GM23338 (cell line): ENCODE data around the gene TSPAN33. TPM values are rescaled to one million over a fixed set of nuclear protein-coding genes. Genes with fewer than 3 reads are reported as not detected.

Experiments
- CREB1 ChIP-seq: fragments of 250-450 bp; sonication (Bioruptor Pico); IDR thresholded peaks from 2 replicates; pipeline ENCODE4 v1.5.0; 2020; ENCODE audit warnings: low read depth, mild to moderate bottlenecking, moderate library complexity
- EZH2 ChIP-seq: fragments of 200-600 bp; sonication (generic); IDR thresholded peaks from one replicate; pipeline ENCODE4 v1.8.0; 2017; ENCODE audit warnings: antibody characterized with exemption, mild to moderate bottlenecking, low read depth; ENCODE audit not compliant: unreplicated experiment
- EZH2phosphoT487 ChIP-seq: fragments of 200-600 bp; sonication (generic); IDR thresholded peaks from one replicate; pipeline ENCODE4 v1.8.1; 2018; ENCODE audit warnings: antibody characterized with exemption; ENCODE audit not compliant: unreplicated experiment
- JUNB ChIP-seq: IDR thresholded peaks from one replicate; pipeline ENCODE4 v1.6.1; 2016; ENCODE audit warnings: antibody characterized with exemption; ENCODE audit not compliant: unreplicated experiment
- NANOG ChIP-seq: IDR thresholded peaks from 2 replicates; pipeline ENCODE4 v1.6.1; 2016; ENCODE audit warnings: antibody characterized with exemption, borderline replicate concordance
- POLR2AphosphoS5 ChIP-seq: IDR thresholded peaks from 2 replicates; pipeline ENCODE4 v1.6.1; 2016; ENCODE audit warnings: antibody characterized with exemption, low read depth
- STAT1 ChIP-seq: IDR thresholded peaks from one replicate; pipeline ENCODE4 v1.6.1; 2016; ENCODE audit warnings: antibody characterized with exemption; ENCODE audit not compliant: unreplicated experiment
- ZNF331 ChIP-seq: fragments of 250-450 bp; sonication (Bioruptor Pico); IDR thresholded peaks from 2 replicates; pipeline ENCODE4 v1.5.0; 2020; ENCODE audit warnings: low read depth, mild to moderate bottlenecking, moderate library complexity
- polyA plus RNA-seq: library from polyadenylated mRNA; unstranded; fragments of >200 nt; fragmentation: Nextera tagmentation; extraction: Ambion mirVana; gene quantifications from 2 replicates; pipeline ENCODE4 v1.2.1, GENCODE V29; 2016
- total RNA-seq: library from RNA; depleted of rRNA; stranded (reverse); fragments of >200 nt; shearing (Covaris generic); gene quantifications from 2 replicates; pipeline ENCODE4 v1.2.3, GENCODE V29; 2014
- TF ChIP-seq, protein P1 (sequence below): fragments of 250-450 bp; sonication (Bioruptor Pico); IDR thresholded peaks from 2 replicates; pipeline ENCODE4 v1.5.0; 2020; ENCODE audit warnings: mild to moderate bottlenecking, moderate library complexity
- TF ChIP-seq, protein P2 (sequence below), 2 experiments: fragments of 200-600 bp in 1 of 2; sonication (generic) in 1 of 2; conservative IDR thresholded peaks; 2 replicates each; pipeline versions ENCODE4 v1.5.1 to v1.6.1; 2016 to 2017; ENCODE audit warnings: antibody characterized with exemption in 2 of 2, low read depth in 2 of 2, mild to moderate bottlenecking in 2 of 2, moderate library complexity in 1 of 2
- TF ChIP-seq, protein P3 (sequence below): IDR thresholded peaks from 2 replicates; pipeline ENCODE4 v1.6.1; 2016; ENCODE audit warnings: antibody characterized with exemption

The TSPAN33 gene
- total and polyA plus RNA-seq, 2 experiments from 2014 or later, result 17.6 to 51.5 TPM

DNA sequence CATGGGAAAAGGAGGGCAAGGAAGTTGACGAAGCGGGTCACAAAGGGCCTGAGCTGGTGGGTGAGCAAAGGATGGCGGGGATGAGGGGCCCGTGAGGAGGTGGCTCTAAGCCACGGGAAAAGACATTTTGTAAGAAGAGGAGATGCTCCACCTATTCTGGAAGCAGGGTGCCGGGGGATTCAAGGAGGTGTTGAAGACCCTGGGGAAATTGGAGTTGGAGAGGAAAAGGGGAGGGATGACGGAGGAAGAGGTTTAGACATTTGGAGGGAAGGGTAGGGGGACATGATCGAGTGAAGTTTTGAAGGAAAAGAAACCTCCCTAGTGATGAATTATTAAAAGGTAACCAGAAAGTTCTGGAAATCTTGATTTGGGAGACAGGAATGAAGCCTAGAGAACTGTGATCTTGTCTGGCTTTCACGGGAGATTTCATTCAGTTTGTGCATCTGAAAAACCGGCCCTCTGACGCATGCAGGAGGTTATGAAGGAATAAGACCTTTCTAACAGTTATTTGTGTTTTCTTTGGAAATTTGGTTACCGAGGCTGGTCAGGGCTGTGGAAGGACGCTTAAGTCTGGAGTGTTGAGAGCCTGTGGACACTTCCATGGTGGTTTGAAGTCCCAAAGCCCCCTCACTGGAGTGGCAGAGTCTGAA, 45.3 kb downstream of the TSPAN33 start (continued):
- TF ChIP-seq, protein P1, sequence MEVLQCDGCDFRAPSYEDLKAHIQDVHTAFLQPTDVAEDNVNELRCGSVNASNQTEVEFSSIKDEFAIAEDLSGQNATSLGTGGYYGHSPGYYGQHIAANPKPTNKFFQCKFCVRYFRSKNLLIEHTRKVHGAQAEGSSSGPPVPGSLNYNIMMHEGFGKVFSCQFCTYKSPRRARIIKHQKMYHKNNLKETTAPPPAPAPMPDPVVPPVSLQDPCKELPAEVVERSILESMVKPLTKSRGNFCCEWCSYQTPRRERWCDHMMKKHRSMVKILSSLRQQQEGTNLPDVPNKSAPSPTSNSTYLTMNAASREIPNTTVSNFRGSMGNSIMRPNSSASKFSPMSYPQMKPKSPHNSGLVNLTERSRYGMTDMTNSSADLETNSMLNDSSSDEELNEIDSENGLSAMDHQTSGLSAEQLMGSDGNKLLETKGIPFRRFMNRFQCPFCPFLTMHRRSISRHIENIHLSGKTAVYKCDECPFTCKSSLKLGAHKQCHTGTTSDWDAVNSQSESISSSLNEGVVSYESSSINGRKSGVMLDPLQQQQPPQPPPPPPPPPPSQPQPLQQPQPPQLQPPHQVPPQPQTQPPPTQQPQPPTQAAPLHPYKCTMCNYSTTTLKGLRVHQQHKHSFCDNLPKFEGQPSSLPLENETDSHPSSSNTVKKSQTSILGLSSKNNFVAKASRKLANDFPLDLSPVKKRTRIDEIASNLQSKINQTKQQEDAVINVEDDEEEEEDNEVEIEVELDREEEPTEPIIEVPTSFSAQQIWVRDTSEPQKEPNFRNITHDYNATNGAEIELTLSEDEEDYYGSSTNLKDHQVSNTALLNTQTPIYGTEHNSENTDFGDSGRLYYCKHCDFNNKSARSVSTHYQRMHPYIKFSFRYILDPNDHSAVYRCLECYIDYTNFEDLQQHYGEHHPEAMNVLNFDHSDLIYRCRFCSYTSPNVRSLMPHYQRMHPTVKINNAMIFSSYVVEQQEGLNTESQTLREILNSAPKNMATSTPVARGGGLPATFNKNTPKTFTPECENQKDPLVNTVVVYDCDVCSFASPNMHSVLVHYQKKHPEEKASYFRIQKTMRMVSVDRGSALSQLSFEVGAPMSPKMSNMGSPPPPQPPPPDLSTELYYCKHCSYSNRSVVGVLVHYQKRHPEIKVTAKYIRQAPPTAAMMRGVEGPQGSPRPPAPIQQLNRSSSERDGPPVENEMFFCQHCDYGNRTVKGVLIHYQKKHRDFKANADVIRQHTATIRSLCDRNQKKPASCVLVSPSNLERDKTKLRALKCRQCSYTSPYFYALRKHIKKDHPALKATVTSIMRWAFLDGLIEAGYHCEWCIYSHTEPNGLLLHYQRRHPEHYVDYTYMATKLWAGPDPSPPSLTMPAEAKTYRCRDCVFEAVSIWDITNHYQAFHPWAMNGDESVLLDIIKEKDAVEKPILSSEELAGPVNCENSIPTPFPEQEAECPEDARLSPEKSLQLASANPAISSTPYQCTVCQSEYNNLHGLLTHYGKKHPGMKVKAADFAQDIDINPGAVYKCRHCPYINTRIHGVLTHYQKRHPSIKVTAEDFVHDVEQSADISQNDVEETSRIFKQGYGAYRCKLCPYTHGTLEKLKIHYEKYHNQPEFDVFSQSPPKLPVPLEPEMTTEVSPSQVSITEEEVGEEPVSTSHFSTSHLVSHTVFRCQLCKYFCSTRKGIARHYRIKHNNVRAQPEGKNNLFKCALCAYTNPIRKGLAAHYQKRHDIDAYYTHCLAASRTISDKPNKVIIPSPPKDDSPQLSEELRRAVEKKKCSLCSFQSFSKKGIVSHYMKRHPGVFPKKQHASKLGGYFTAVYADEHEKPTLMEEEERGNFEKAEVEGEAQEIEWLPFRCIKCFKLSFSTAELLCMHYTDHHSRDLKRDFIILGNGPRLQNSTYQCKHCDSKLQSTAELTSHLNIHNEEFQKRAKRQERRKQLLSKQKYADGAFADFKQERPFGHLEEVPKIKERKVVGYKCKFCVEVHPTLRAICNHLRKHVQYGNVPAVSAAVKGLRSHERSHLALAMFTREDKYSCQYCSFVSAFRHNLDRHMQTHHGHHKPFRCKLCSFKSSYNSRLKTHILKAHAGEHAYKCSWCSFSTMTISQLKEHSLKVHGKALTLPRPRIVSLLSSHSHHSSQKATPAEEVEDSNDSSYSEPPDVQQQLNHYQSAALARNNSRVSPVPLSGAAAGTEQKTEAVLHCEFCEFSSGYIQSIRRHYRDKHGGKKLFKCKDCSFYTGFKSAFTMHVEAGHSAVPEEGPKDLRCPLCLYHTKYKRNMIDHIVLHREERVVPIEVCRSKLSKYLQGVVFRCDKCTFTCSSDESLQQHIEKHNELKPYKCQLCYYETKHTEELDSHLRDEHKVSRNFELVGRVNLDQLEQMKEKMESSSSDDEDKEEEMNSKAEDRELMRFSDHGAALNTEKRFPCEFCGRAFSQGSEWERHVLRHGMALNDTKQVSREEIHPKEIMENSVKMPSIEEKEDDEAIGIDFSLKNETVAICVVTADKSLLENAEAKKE (CRISPR knock-in tag), result no peak
- TF ChIP-seq CREB1 (CRISPR knock-in tag) (no peak), EZH2phosphoT487 (no peak), STAT1 (no peak), NANOG (no peak), EZH2 (no peak), JUNB (no peak), ZNF331 (CRISPR knock-in tag) (no peak), POLR2AphosphoS5 (no peak)
- TF ChIP-seq, protein P2, sequence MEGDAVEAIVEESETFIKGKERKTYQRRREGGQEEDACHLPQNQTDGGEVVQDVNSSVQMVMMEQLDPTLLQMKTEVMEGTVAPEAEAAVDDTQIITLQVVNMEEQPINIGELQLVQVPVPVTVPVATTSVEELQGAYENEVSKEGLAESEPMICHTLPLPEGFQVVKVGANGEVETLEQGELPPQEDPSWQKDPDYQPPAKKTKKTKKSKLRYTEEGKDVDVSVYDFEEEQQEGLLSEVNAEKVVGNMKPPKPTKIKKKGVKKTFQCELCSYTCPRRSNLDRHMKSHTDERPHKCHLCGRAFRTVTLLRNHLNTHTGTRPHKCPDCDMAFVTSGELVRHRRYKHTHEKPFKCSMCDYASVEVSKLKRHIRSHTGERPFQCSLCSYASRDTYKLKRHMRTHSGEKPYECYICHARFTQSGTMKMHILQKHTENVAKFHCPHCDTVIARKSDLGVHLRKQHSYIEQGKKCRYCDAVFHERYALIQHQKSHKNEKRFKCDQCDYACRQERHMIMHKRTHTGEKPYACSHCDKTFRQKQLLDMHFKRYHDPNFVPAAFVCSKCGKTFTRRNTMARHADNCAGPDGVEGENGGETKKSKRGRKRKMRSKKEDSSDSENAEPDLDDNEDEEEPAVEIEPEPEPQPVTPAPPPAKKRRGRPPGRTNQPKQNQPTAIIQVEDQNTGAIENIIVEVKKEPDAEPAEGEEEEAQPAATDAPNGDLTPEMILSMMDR (conservative IDR thresholded peaks at IDR 0.05; ENCODE audit: low read depth in 2 of 2), result no peak
- TF ChIP-seq, protein P3, sequence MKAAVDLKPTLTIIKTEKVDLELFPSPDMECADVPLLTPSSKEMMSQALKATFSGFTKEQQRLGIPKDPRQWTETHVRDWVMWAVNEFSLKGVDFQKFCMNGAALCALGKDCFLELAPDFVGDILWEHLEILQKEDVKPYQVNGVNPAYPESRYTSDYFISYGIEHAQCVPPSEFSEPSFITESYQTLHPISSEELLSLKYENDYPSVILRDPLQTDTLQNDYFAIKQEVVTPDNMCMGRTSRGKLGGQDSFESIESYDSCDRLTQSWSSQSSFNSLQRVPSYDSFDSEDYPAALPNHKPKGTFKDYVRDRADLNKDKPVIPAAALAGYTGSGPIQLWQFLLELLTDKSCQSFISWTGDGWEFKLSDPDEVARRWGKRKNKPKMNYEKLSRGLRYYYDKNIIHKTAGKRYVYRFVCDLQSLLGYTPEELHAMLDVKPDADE, result no peak
